Measurements from ENCODE around the gene SHC3. TPM values are rescaled to one million over a fixed set of nuclear protein-coding genes. Genes with fewer than 3 reads are reported as not detected.

The SHC3 gene
- total RNA-seq, 1 donor: 26.5 TPM

GRCh38 chr9:88990729-88991065, 187.9 kb downstream of the SHC3 start:
- TF ChIP-seq, protein P1, sequence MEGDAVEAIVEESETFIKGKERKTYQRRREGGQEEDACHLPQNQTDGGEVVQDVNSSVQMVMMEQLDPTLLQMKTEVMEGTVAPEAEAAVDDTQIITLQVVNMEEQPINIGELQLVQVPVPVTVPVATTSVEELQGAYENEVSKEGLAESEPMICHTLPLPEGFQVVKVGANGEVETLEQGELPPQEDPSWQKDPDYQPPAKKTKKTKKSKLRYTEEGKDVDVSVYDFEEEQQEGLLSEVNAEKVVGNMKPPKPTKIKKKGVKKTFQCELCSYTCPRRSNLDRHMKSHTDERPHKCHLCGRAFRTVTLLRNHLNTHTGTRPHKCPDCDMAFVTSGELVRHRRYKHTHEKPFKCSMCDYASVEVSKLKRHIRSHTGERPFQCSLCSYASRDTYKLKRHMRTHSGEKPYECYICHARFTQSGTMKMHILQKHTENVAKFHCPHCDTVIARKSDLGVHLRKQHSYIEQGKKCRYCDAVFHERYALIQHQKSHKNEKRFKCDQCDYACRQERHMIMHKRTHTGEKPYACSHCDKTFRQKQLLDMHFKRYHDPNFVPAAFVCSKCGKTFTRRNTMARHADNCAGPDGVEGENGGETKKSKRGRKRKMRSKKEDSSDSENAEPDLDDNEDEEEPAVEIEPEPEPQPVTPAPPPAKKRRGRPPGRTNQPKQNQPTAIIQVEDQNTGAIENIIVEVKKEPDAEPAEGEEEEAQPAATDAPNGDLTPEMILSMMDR (IDR thresholded peaks at IDR 0.05; ENCODE audit: insufficient read depth, low read length): no peak
- no peak for DNase-seq (ENCODE audit: low read depth)
- H3K4me3 ChIP-seq (ENCODE audit: low read depth, low read length): peak overlapping the region; percentile 91

- no peak overlapping the region for H3K4me3 ChIP-seq (ENCODE audit: low read depth, low read length)
- no peak for DNase-seq (ENCODE audit: low read depth)
- TF ChIP-seq, protein P1 (IDR thresholded peaks at IDR 0.05; ENCODE audit: insufficient read depth, low read length): no peak
Observed at GRCh38 chr9:88990041-88990728, 188.4 kb downstream of the SHC3 start.

DNA sequence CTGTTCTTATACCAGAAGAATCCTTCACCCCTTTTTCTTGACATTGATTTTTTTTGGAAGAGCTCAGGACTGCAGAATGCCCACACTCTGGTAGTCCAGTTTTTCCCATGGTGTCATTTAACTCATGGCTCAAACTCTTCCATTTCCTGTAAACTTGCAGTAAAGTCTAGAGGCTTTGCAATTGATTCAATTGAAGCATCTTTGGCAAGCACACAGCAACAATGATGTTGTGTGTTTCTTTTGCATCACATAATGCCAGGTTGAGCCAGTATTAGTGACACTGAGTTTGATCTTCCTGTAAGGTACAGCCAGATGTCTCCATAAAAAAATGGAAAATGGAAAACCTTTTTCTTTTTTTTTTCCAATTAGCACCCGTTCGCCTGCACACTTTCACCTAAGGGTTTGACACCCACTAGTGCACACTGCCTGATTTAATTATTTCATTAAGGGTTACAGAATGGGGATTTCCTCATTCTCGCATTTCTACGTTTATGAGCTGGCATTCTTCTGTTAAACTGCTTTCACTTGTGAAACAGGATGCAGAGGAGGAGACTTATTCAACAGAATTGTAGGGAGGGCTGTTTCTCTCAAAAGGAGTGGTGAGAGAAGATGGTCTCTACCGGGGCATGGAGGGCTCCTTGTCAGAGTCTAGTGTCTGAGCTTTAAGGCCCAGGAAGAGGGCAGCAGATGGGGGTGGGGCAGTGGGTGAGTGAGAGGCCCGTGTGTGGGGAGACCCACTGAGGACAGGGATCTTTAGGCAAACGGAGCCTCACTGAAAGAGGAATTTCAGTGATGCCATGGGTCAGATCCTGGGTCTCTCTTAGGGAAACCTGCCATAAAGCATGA, 189.6 kb downstream of the SHC3 start:
- no peak overlapping the region for H3K4me3 ChIP-seq (ENCODE audit: low read depth, low read length)
- TF ChIP-seq, protein P1 (IDR thresholded peaks at IDR 0.05; ENCODE audit: insufficient read depth, low read length): no peak
- DNase-seq (ENCODE audit: low read depth): peak; percentile 63

DNA sequence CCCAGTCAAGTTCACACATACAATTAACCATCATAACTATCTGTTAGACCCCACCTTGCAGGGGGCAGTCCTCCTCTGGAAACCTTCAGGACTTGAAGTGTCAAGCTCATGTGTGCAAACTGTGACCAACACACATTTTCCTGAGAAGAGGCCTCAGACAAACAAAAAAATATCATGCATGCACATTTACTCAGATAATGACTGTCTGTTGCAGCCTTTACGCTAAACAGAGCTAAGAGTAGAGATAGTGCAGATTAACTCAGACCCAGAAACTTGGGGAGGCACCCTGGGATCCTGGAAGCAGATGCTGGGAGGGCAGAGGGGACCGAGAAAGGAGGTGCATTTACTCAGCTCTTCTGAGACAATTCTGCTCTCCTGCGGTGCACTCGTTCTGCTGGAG, 191.0 kb downstream of the SHC3 start:
- no peak overlapping the region for H3K4me3 ChIP-seq (ENCODE audit: low read depth, low read length)
- no peak for DNase-seq (ENCODE audit: low read depth)
- TF ChIP-seq, protein P1 (IDR thresholded peaks at IDR 0.05; ENCODE audit: insufficient read depth, low read length): no peak

GRCh38 chr9:88986776-88987175, 191.8 kb downstream of the SHC3 start:
- DNase-seq (ENCODE audit: low read depth): no peak
- TF ChIP-seq, protein P1 (IDR thresholded peaks at IDR 0.05; ENCODE audit: insufficient read depth, low read length): no peak
- no peak overlapping the region for H3K4me3 ChIP-seq (ENCODE audit: low read depth, low read length)

GRCh38 chr9:88985616-88986015, 193.0 kb downstream of the SHC3 start:
- H3K4me3 ChIP-seq (ENCODE audit: low read depth, low read length): no peak overlapping the region
- no peak for DNase-seq (ENCODE audit: low read depth)
- TF ChIP-seq, protein P1 (IDR thresholded peaks at IDR 0.05; ENCODE audit: insufficient read depth, low read length): no peak

Data from fibroblast of the aortic adventitia (primary cell).